Dermis microvascular lymphatic vessel endothelial cell (primary cell): ENCODE measurements around the gene NEU2. TPM values are rescaled to one million over a fixed set of nuclear protein-coding genes. Genes with fewer than 3 reads are reported as not detected.
"Not testable (repeated sequence)": the region's sequence is repeated elsewhere in the genome, so short reads cannot be mapped to it uniquely, and the experiment has no call there.

Source experiments
- DNase-seq, 2 donors: peaks; one replicate each; pipeline versions ENCODE4 v3.0.0 to v3.0.0-alpha.2; 2010; ENCODE audit warnings: low read depth in 2 of 2
- total RNA-seq: library from RNA; depleted of rRNA; stranded (reverse); fragments of >200 nt; gene quantifications from 2 replicates; pipeline ENCODE4 v1.2.1, GENCODE V29; 2014

Gene NEU2
- total RNA-seq, 1 donor from 2014 or later, result not detected

DNA sequence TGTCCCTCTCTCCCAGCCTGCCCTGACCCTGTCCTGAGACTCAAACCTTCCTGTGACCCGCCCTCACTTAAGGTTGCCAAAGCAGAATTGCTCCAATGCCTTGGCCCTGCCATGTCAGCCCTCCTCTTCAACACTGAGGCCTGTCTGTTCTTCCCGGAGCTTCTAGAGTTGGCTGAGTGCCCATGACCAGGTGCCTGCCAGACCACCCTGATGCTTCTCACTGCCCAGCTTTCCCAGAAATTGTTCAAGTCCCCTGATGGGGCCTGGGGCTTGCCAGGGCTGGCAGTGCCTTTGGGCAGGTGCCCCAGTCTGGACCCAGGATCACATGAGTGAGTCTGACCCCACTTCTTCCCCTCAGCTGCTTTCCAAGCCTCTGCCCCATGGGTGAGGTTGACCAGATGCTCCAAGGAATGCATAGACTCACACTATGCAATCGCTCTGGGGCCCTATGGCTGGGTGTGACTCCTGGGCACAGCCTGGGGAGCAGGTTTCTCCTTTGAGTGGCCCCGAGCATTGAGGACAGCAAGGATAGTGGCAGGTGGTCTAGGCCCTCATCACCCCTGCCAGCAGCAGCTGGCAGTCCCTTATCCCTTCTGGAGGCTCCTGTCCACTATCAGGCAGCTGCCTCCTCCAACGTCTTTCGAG, 24.6 kb downstream of the NEU2 start:
- no peak for DNase-seq

DNA sequence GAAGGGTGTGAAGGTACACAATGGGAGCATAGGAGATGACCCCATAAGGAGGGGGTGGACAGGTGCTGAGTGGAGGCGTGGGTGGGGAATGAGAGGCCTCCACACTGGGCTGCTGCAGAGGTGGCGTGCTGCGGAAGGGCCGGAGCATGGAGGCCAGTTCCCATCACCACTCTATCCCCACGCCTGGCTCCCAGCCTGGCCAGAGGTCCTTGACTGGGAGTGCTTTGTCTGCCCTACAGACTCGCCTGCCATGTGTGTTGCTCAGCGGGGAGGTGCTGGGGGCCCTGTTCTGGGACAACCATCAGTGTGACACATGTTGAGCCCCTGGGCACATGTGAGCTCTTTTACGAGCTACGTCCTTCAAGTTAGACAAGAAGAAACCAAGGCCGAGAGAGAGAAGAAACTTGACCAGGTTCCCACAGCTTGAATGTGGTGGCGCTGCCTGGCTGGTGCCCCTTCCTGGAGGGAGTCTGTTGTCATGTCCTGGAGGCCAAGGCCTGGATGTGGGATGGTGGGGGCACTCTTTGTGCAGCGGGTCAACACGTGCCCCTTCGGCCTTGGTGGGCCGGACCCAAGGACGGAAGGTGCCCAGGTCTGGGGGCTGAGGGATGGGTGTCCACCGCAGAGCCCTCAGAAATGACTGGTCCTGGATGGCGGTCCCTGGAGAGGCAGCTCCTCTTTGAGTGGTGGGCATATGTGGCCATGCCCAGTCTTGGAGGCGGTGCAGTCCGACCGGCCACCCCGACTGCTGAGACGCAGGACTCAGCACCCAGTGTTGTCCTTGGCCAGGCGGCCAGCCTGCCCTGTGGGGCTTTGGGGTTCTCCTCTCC, 26.5 kb downstream of the NEU2 start:
- DNase-seq, result no peak

DNA sequence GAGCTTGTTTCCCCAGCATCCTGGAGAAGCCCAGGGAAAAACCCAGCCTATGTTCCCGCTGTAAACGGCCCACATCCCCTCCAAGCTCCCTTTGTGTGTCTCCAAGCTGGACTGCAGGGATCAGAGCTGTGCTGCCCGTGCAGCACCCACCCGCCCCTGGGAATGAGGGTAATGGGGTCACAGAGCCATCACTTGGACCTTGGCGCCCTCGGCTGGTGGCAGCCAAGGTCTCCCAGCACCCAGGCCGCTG, 27.0 kb downstream of the NEU2 start:
- DNase-seq, result no peak

DNA sequence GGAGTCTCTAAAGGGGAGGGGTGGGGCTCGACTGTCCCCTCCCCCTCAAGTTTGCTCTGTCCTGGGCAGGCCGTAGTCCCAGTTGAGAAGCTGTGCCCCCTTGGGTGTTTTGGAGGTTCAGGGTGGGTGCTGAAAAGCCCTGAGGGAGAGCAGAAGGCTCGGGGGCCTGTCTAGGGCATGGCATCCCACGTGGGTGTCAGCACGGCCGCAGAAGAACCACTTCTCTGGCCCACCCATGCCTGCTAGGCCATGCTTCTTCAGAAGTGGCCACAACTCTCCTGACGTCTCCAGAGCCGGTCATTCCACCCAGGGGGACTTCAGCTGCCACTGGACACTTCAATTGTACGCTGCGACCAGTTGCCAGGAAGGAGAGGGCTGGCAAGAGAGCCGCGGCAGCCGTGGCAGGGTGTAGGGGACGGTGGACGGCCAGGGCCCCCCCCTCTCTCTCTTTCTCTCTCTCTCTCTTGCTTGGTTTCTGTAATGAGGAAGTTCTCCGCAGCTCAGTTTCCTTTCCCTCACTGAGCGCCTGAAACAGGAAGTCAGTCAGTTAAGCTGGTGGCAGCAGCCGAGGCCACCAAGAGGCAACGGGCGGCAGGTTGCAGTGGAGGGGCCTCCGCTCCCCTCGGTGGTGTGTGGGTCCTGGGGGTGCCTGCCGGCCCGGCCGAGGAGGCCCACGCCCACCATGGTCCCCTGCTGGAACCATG, 27.5 kb downstream of the NEU2 start, which contains the start of gene INPP5D:
Gene INPP5D (plus strand): TSS at position 546 of the 704 bp plus-strand sequence. CDS start 137 bp downstream, at position 683.
- DNase-seq, result peak in 1 of 2 donors; percentile 69

DNA sequence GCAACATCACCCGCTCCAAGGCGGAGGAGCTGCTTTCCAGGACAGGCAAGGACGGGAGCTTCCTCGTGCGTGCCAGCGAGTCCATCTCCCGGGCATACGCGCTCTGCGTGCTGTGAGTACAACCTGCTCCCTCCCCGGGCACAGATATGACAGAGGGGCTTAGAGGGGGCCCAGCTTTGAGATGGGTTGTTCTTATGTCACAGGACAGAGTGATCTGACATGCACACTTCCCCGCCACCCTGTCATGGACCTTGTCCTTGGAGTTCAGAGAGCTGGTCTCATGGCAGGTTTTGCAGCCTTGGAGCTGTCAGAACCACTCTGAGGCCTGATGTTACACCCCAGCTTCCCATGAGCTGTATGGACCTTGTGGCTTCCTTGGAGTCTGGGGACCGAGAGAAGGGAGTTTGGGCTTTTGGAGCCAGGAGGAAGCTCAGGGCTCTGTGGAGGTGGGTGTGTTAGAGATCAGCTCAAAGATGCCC, 28.1 kb downstream of the NEU2 start:
- no peak for DNase-seq

DNA sequence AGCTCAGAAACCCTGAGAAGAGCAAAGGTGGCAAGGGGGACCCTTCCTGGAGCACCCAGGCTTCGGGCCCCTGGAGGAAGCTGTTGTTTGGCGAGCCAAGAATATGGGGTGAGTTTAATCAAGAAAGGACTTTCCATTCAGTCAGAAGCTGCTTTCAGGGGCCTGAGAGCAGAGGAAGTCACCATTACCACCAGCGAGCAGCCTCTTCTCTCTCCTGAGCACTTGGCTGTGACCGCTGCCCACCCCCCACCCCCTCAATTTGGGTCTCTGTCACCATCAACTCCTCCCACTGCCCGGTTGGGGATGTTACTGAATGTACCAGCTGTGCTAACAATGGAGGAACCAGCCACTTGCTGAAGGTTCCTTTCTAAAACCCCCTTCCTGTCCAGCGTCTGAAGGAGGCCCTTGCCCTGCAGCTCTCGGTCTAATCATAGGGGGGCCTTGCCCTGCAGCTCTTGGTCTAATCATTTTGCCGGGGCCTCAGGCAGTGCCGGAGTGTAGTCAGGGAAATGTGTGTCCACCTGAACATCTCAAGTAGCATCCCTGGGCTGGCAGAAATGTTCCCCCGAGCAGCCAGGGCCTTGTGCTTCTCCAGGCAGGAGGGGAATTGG, 28.6 kb downstream of the NEU2 start:
- DNase-seq, result no peak

DNA sequence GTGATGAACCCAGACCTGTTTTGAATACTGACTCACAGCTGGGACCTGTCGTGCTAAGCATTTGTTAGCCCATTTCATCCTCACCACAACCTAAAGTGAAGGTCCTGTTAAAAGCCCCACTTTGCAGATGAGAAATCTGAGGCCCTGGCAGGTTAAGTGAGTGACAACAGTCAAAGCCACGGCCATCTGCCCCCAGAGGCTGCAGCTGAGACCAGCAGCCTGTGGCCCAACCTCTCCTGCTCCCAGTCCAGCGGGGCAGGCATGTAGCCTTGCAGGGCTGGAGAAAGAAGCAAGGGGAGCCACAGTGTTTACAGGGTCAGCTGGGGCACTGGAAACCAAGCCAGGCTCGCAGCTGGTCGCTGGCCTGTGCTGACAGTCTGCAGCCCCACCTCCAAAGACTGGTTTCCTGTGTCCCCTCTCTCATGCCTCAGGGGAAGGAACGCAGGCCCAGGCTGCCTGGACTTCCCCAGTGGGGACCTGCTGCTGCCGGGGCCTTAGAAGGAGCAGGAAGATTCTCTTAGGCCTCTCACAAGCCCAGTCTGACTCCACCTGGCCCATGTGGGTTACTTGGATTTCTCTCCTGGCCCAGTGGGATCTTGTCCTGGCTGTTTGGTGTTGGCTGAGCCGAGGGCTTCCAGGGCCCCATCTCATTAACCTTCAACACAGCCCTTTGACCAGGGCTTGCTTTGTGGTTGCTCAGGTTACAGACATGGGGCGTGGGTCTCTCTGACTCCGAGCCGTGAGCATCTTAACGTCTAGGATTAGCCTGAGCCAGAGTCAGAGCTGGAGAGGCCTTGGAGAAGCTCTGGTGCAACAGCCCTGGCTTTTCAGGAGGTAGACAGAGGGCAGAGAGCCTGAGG, 29.3 kb downstream of the NEU2 start:
- DNase-seq, result peak in 1 of 2 donors; percentile 65

DNA sequence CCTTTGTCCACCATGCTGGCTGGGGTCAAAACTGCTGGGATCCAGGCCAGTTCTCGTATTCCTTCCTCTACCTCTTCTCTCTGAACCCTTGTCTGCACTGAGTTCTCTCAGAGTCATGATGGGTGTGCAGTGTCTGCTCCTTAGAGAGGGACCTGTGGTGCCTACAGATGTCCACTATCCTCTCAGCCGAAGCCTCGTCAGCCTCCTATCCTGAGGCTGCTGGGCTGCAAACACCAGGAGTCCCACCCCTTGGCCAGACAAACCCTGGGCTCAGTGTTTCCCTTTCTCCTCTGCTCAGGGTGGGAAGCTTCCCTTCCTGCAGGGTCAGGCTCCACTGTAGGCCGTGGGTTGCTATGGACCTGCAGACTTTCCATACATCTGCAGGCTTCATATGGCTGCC, 30.0 kb downstream of the NEU2 start:
- no peak for DNase-seq

DNA sequence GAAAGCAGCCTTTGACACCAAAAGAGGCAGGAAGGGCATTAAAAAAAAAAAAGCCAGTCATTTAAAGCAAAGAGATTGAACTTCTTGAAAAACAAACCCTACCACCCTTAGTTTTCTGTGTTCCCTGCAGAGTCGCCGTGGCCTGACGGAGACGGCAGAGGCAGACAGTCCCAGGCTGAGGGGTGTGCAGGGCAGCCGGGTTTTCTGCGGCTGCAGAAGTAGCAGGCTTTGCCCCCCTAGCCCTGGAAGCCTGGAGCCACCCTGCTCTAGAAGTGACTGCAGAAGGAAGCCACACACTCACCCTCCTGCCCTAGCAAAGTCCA, 30.4 kb downstream of the NEU2 start:
- DNase-seq, result no peak

DNA sequence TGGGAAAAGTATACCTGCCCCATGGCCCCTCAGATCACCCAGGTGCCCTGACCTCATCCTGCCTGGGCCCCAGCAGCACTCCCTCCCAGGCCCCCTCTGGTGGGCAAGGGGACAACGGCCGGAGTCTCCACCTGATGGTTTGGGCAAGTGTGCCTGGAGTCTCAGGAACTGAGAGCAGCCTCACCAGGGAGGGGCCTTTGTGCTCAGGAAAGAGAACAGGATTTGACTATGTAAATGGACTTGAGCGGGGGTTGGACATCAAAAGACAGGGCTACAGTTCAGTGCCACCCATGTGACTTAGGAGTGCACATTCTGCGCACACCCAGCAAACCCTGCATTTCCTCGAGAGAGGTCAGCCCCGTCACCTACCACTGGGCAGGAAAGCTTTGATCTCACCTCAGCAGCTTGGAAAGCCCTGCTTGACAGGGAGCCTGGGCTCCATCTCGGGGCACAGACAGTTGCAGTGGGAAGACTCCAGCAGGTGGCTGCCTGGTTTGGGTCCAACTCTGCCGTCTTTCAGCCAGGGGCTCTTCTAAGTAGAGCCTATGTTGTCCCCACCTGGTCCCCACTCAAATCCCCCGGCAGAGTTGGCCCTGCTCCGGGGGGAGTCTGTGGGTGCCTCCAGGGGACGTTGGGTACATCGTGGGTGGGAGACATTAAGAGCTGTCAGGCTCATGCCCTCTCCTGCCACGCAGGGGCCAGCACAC, 30.9 kb downstream of the NEU2 start:
- DNase-seq, result no peak

DNA sequence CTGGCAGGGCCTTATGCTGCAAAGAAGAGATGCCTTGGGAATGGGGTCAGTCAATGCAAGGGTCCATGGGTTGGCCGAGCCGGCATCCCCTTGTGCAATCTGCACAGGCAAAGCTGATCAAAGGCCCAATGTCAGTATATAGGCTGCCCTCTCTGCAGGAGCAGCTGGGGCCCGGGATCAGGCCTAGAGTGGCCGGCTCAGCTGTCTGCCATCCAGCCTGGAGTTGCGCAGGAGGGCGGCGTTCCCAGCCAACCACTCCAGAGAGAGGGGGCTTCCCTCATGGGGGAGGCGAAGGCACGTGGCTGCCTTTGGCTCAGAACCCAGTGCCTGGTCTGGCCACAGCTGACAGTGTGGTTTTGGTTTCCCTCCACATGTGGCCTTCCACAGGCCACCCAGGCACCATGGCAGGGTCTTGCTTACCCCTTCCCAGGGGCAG, 31.5 kb downstream of the NEU2 start:
- DNase-seq, result no peak

DNA sequence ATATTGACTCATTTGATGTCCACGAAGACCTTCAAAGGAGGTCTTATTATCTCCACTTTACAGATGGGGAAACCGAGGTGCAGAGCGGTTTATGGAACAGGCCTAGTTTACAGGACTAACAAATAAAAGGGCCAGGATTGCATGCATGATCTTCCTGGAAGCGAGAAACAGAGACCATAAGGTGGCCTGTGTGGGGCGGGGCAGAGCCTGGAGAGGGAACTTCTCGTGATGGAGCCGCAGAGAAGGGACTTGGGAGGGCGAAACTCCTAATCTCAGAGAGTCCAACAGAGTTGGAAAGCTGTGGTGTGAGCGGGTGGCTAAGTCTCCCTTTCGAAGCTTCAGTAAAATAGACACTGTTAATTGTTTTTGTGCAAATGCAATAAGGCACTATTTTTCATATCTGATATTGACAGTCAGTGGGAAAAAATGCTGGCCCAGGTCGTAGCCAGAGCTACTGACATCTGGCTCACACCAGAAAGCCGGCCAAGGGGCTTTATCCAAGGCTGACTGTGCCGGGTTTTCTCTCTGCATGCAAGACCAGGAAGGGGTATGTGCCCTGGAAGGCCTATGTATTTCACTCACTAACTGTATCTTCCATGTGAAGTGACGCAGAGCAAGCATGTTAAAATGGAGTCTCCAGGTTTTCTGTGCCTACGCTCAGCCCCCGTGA, 32.2 kb downstream of the NEU2 start:
- DNase-seq, result no peak

DNA sequence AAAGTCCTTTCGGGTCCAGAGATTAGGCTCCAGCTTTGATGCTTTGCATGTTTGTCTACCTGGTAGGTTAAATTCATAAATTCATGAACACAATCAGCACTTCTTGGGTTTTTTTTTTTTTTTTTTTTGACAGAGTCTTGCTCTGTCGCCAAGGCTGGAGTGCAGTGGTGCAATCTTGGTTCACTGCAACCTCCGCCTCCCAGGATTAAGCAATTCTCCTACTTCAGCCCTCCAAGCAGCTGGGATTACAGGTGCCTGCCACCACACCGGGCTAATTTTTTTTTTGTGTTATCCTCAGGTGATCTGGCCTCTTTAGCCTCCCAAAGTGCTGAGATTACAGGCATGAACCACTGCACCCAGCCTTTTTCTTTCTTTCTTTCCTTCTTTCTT, 32.7 kb downstream of the NEU2 start:
- DNase-seq, result not testable (repeated sequence)

DNA sequence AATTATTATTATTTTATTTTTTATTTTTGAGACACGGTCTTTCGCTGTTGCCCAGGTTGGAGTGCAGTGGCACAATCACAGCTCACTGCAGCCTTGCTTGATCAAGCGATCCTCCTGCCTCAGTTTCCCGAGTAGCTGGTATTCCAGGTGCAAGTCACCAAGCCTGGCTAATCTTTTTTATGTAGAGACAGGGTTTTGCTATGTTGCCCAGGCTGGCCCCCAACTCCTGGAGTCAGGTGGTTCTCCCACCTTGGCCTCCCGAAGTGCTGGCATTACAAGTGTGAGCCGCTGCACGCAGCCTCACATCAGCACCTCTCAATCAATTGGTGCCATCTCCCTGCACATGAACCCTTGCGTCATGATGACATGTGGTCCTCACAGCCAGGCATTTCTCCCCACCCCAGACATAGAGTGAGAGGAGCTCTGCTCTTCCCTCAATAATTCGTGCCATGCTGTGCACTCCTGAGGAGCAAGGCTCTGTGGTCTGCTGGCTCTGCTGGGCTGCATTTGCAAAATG, 33.5 kb downstream of the NEU2 start:
- no peak for DNase-seq

DNA sequence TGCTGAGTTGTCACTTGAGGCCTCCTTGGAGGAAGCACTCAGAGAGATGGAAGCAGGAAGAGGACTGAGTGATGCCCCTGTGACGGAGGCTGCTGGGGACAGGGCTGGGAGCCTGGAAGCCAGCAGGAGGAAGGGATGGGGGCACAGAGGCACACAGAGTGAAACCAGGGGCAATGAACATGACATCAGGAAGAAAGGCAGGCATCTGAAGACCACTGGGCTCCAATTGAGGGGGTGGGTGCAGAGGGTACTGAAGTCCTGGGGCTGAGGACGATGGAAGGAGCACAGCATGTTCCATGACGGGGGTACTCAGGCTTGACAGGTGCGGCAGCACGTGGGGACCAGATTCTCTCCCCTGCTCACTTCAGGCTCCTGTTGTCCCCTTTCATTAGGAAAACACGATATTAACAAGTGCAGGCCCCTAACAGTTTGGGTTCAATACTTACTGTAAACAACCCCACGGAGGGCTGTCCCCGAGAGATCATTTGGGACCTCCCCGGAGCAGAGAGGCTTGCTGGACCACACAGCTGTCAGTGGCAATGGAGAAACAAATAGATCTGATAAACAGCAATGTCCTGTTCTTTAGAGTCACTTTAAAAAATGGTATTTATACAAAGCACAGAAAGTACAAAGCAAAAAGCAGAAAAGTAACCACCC, 36.4 kb downstream of the NEU2 start:
- DNase-seq, result no peak

DNA sequence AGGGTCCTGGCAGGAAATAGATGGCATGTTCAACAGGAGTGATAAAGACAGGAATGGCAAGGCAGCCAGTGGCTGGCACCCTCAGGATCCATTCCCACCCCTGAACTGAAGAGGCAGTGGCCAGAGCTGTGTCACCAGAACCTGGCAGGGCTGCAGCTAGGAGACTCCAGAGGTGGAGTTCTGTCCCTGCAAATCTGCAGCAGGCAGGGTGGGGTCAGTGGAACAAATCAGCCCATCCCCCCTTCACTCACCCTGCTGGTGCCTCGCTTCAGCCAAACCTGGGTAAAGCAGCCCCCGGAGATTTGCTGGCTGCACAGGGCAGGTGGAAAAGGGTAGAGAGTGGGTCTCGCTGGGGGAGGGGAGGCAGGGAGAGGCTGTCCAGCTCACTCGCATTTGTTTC, 40.4 kb downstream of the NEU2 start:
- no peak for DNase-seq

DNA sequence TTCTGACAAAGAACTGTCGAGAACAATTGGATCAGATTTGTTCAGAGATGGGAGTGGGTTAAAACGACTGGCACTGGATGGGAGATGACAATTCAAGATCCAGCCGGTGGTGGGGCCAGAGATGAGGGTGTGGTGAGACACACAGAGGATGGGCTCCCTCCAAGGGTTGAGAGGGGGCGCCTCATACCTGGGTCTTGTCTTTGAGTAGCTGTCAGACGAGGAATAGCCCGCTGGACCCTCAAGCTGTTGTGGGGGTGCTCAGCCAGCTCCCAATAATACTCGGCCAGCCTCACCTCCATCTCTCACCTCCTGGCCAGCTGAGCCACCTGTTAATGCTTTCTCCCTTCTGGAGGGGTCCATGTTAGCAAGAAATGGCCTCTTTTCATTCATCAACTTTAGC, 41.6 kb downstream of the NEU2 start:
- no peak for DNase-seq

DNA sequence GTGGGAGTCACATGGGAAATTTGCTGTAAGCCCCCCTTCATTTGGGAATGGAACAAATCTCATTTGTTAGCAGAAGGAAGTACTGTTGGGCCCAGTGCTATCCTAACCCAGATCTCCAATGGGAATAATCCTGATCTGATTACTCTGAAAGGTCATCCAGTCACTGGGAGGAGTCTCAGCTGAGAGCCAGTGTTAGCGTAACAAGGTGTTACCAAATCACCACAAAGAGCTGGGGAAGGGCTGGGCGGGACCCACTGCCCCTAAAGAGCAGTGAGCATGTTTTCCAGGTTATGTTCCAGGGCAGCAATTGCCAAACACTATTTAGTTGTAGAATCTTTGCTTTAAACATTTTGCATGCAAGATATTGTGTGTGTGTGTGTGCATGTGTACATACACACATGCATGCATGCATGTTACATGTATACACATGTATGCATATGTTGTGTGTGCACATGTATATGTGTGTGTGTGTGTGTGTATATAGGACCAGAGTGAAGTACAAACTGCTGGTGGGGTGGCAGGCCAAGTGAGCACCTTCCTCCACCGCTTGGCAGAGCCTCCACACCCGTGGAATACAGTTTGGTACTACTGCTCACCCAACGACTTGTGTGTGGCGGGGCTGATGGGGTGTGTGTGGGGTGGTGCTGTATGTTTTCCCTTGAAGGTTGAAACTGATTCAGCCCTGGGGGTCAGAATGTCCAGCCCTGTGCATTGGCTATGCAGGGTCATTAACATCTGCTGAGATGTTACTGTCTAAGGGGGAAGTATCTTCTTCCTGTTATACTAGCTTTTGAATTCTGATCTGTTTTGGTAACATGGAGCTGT, 42.9 kb downstream of the NEU2 start:
- peak in 1 of 2 donors; percentile 34 for DNase-seq
